Gastroesophageal sphincter (tissue), 3 donors: ENCODE results near the gene MTMR12.

ENCODE experiments used
- CTCF ChIP-seq, 4 experiments: fragments of 200-600 bp in 2 of 4; fragments of 450-650 bp in 2 of 4; sonication (generic) in 1 of 4; IDR thresholded peaks; one replicate each; pipeline ENCODE4 v1.5.1; 2017 to 2019; ENCODE audit warnings: antibody characterized with exemption in 4 of 4, mild to moderate bottlenecking in 2 of 4, moderate library complexity in 2 of 4
- EP300 ChIP-seq: sonication (generic); formaldehyde crosslinking; IDR thresholded peaks from one replicate; pipeline ENCODE4 v1.6.1; 2017; ENCODE audit warnings: antibody characterized with exemption, mild to moderate bottlenecking
- POLR2A ChIP-seq, 2 donors: fragments of 450-650 bp; IDR thresholded peaks; one replicate each; pipeline ENCODE4 v1.6.1; 2017; ENCODE audit warnings: antibody characterized with exemption in 2 of 2, mild to moderate bottlenecking in 2 of 2, moderate library complexity in 1 of 2

GRCh38 chr5:32330126-32330971 is 17.6 kb upstream of the MTMR12 start:
- TF ChIP-seq CTCF (IDR thresholded peaks at IDR 0.05), result no peak
- TF ChIP-seq EP300, result no peak
- no peak for TF ChIP-seq POLR2A (IDR thresholded peaks at IDR 0.05)
